Lower leg skin (tissue), 3 donors: ENCODE results near the gene BOLA2B.

Source experiments
- POLR2A ChIP-seq, 2 donors: fragments of 450-650 bp; IDR thresholded peaks; one replicate each; pipeline ENCODE4 v1.6.1; 2016 to 2017; ENCODE audit warnings: antibody characterized with exemption in 2 of 2, mild to moderate bottlenecking in 1 of 2, moderate library complexity in 1 of 2
- TF ChIP-seq, protein P1 (sequence below), 3 donors: fragments of 450-650 bp; IDR thresholded peaks; one replicate each; pipeline ENCODE4 v1.5.1; 2016; ENCODE audit warnings: antibody characterized with exemption in 3 of 3, mild to moderate bottlenecking in 3 of 3, moderate library complexity in 2 of 3

DNA sequence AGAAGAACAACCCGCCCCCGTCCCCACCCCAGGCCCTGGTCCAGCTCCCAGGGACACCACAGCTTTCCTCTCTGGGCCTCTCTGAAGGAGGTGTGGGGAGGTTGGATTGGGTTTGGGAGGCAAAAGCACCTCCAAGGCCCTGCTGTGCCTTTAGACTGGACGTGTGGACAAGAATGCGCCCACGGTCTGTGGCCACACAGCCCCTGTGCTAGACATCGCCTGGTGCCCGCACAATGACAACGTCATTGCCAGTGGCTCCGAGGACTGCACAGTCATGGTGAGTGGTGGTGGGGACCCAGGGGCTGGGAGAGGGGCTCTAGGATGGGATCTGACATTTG is 7.1 kb downstream of the BOLA2B start:
- no peak for TF ChIP-seq POLR2A (IDR thresholded peaks at IDR 0.05)
- TF ChIP-seq, protein P1, sequence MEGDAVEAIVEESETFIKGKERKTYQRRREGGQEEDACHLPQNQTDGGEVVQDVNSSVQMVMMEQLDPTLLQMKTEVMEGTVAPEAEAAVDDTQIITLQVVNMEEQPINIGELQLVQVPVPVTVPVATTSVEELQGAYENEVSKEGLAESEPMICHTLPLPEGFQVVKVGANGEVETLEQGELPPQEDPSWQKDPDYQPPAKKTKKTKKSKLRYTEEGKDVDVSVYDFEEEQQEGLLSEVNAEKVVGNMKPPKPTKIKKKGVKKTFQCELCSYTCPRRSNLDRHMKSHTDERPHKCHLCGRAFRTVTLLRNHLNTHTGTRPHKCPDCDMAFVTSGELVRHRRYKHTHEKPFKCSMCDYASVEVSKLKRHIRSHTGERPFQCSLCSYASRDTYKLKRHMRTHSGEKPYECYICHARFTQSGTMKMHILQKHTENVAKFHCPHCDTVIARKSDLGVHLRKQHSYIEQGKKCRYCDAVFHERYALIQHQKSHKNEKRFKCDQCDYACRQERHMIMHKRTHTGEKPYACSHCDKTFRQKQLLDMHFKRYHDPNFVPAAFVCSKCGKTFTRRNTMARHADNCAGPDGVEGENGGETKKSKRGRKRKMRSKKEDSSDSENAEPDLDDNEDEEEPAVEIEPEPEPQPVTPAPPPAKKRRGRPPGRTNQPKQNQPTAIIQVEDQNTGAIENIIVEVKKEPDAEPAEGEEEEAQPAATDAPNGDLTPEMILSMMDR (IDR thresholded peaks at IDR 0.05) = no peak
